GM15510 (cell line): ENCODE results near the gene LIG3.

ENCODE experiments used
- POLR2A ChIP-seq: IDR thresholded peaks from 3 replicates; pipeline ENCODE4 v1.6.1; 2011; ENCODE audit warnings: borderline replicate concordance; ENCODE audit not compliant: insufficient read length; ENCODE audit errors: extremely low read depth

Gene LIG3

GRCh38 chr17:35019386-35020179, 39.3 kb downstream of the LIG3 start:
- TF ChIP-seq POLR2A: no peak

- TF ChIP-seq POLR2A: no peak
Measured at GRCh38 chr17:35021520-35022380, 41.4 kb downstream of the LIG3 start.

- TF ChIP-seq POLR2A: no peak
Measured at GRCh38 chr17:35022536-35023063, 42.3 kb downstream of the LIG3 start.

GRCh38 chr17:35023538-35023937, 43.2 kb downstream of the LIG3 start:
- no peak for TF ChIP-seq POLR2A

GRCh38 chr17:35025541-35025940, 45.2 kb downstream of the LIG3 start:
- TF ChIP-seq POLR2A: no peak

GRCh38 chr17:35028531-35029262, 48.4 kb downstream of the LIG3 start:
- TF ChIP-seq POLR2A: no peak

- TF ChIP-seq POLR2A: no peak
Measured at GRCh38 chr17:35030780-35031179, 50.5 kb downstream of the LIG3 start.

GRCh38 chr17:35038453-35038852, 58.1 kb downstream of the LIG3 start:
- no peak for TF ChIP-seq POLR2A

- TF ChIP-seq POLR2A: no peak
Measured at GRCh38 chr17:35041390-35041789, 61.1 kb downstream of the LIG3 start.

- TF ChIP-seq POLR2A: no peak
Measured at GRCh38 chr17:35044181-35044580, 63.9 kb downstream of the LIG3 start.

- TF ChIP-seq POLR2A: no peak
Measured at GRCh38 chr17:35046245-35046644, 65.9 kb downstream of the LIG3 start.

GRCh38 chr17:35046740-35047283, 66.5 kb downstream of the LIG3 start:
- peak; percentile 19 for TF ChIP-seq POLR2A

- TF ChIP-seq POLR2A: no peak
Measured at GRCh38 chr17:35048685-35049379, 68.5 kb downstream of the LIG3 start.

GRCh38 chr17:35050170-35050569, 69.9 kb downstream of the LIG3 start:
- no peak for TF ChIP-seq POLR2A
